HG03354 (cell line): ENCODE measurements around the gene GCA.

Source experiments
- ATAC-seq: cut with Tn5 transposase; IDR thresholded peaks from one replicate; pipeline ENCODE4 v1.9.1; 2021; ENCODE audit warnings: mild to moderate bottlenecking; ENCODE audit not compliant: unreplicated experiment, poor library complexity, severe bottlenecking

The GCA gene

GRCh38 chr2:162327134-162327769 is 16.7 kb upstream of the GCA start:
- ATAC-seq = no peak

- no peak for ATAC-seq
These were observed 16.1 kb upstream of the GCA start for GRCh38 chr2:162327806-162328205.

- peak; percentile 91 for ATAC-seq
These were observed 15.3 kb upstream of the GCA start for GRCh38 chr2:162328424-162329157.

GRCh38 chr2:162330881-162331280 is 13.1 kb upstream of the GCA start:
- no peak for ATAC-seq

- peak; percentile 76 for ATAC-seq
These were observed 10.0 kb upstream of the GCA start for GRCh38 chr2:162333968-162334367.

- no peak for ATAC-seq
These were observed 6.1 kb upstream of the GCA start for GRCh38 chr2:162337868-162338267.

GRCh38 chr2:162340822-162341221 is 3.1 kb upstream of the GCA start:
- ATAC-seq = no peak

GRCh38 chr2:162342321-162342720 is 1.6 kb upstream of the GCA start:
- ATAC-seq = no peak

- ATAC-seq = no peak
These were observed 1.1 kb upstream of the GCA start for GRCh38 chr2:162342841-162343240.

GRCh38 chr2:162343492-162343823 is 474 bp upstream of the GCA start:
- no peak for ATAC-seq

GRCh38 chr2:162344617-162344950 is 652 bp downstream of the GCA start:
- ATAC-seq = peak; percentile 1

GRCh38 chr2:162365392-162365791 is 21.5 kb downstream of the GCA start:
- ATAC-seq = no peak

GRCh38 chr2:162368494-162368893 is 24.6 kb downstream of the GCA start:
- no peak for ATAC-seq

GRCh38 chr2:162369551-162369950 is 25.6 kb downstream of the GCA start:
- ATAC-seq = no peak

GRCh38 chr2:162370931-162371330 is 27.0 kb downstream of the GCA start:
- ATAC-seq = no peak

- ATAC-seq = no peak
These were observed 28.9 kb downstream of the GCA start for GRCh38 chr2:162372818-162373217.

GRCh38 chr2:162379719-162380580 is 36.0 kb downstream of the GCA start:
- ATAC-seq = peak; percentile 88

- no peak for ATAC-seq
These were observed 37.9 kb downstream of the GCA start for GRCh38 chr2:162381851-162382250.

GRCh38 chr2:162382278-162382677 is 38.3 kb downstream of the GCA start:
- ATAC-seq = no peak

- no peak for ATAC-seq
These were observed 41.6 kb downstream of the GCA start for GRCh38 chr2:162385536-162385935.

GRCh38 chr2:162390801-162391200 is 46.9 kb downstream of the GCA start:
- no peak for ATAC-seq
